Mesodermal cell (in vitro differentiated cells): ENCODE measurements around the gene PRRX1.
A peak's percentile ranks its signal among the peaks of the same experiment; 100 is the strongest.

Experiments used
- H3K27ac ChIP-seq: 2 replicates; pipeline ENCODE4 v1.7.0; 2013; ENCODE audit warnings: mild to moderate bottlenecking, low read depth, low read length, moderate library complexity; ENCODE audit not compliant: severe bottlenecking
- H3K36me3 ChIP-seq: 2 replicates; pipeline ENCODE4 v1.7.1; 2013; ENCODE audit warnings: mild to moderate bottlenecking, low read length, moderate library complexity; ENCODE audit not compliant: control insufficient read depth, insufficient read depth
- H3K4me1 ChIP-seq: one replicate; pipeline ENCODE4 v1.7.1; 2013; ENCODE audit warnings: mild to moderate bottlenecking, low read length; ENCODE audit not compliant: insufficient read depth, control insufficient read depth, poor library complexity, severe bottlenecking
- H3K4me3 ChIP-seq: 2 replicates; pipeline ENCODE4 v1.7.0; 2013; ENCODE audit warnings: low read length, control low read depth, mild to moderate bottlenecking; ENCODE audit not compliant: insufficient read depth, poor library complexity, severe bottlenecking; ENCODE audit errors: extremely low read depth
- H3K9me3 ChIP-seq: 2 replicates; pipeline ENCODE4 v1.7.1; 2013; ENCODE audit warnings: mild to moderate bottlenecking, low read length, moderate library complexity; ENCODE audit not compliant: control insufficient read depth
- WGBS, 2 experiments: methylation state at CpG; one replicate each; pipeline ENCODE4 v1.1.5; 2013; ENCODE audit warnings: missing lambda C conversion rate in 2 of 2; ENCODE audit not compliant: insufficient coverage in 2 of 2; 5-methylcytosine and 5-hydroxymethylcytosine counted together

The PRRX1 gene

DNA sequence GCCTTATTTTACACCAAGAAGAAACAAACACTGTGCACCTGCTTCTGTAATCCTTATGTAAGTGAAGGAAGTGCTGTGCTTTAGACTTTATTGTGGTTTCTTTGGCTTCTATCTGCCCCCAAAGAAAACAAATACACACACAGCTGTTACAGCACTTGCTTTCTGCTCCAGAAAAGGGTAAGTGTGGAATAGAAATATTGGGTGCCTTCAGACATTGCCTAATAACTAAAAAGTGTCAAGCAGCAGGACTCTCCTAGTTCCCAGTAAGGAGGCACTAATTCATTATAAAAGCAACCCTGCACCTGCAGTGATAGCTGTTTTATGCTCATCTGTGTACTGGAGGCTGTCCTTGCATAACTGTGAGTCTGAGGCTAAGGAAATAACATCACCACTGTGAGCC, 23.4 kb upstream of the PRRX1 start:
- Histone ChIP-seq H3K27ac (no peak overlapping the region), H3K36me3 (no peaks in the 10 kb centered on the region)

DNA sequence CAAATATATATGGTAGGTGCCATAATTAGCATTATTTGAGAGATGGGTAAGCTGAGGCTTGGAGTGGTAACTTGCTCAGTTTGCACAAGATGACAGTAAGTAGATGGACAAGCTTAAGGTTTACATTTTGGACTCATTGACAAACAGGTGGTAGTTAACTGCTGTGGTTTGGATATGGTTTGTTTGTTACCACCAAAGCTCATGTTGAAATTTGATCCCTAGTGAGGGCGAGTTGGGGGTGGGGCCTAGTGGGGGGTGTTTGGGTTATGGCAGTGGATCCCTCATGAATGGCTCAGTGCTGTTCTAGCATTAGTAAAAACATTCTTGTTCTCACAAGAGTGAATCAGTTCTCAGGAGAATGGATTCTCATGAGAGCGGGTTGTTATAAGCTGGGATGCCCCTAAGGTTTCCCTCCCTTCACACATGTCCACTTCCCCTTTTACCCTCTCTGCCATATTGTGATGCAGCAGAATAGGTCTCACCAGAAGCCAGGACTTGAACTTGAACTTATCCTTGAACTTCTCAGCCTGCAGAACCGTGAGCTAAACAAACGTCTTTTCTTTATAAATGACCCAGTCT, 6.6 kb upstream of the PRRX1 start:
- WGBS, 2 experiments = 47 to 55% methylated on average over 2 to 4 of the region's 4 CpGs
- H3K9me3 ChIP-seq = no peaks in the 10 kb centered on the region
- H3K27ac ChIP-seq = no peak overlapping the region
- H3K4me1 ChIP-seq = peaks cover 8% of the 10 kb centered on the region
- no peaks in the 10 kb centered on the region for H3K36me3 ChIP-seq
- H3K4me3 ChIP-seq = no peak overlapping the region

More for the DNA sequence above, 23.4 kb upstream of the PRRX1 start:
- Histone ChIP-seq H3K4me1 (no peaks in the 10 kb centered on the region), H3K9me3 (no peaks in the 10 kb centered on the region), H3K4me3 (no peak overlapping the region)

DNA sequence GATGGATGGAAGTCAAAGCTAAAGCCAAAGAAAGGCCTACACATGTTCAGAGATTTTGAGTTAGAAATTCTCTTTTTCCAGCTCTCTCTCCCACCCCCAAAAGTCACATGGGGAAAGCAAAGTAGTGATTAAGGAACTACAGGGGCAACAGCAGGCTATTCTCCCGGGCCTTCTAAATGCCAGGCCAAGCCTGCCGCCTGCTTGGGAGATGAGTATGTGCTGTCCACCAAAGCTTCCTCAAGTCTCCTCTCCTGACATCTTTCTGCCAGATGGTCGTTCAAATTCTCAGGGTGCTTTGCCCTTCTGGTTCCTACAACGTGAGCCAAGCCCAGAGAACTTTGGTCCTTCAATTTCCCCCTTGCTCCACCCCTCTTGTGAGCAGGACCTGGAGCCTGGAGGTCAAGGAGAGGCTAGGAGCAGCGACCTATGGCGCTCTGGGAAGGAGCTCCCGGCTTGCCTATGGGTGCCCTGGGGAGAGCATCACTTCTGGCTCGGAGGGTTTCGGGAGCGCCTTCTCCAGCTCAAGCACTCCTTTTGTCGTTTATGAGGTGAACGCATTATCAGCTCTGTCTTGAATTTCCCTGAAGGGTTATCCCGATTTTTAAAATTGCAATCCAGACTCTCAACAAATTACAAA, 4.4 kb upstream of the PRRX1 start:
- H3K36me3 ChIP-seq = no peaks in the 10 kb centered on the region
- no peaks in the 10 kb centered on the region for H3K9me3 ChIP-seq
- H3K4me3 ChIP-seq = no peak overlapping the region
- WGBS, 2 experiments = 56 to 70% methylated on average over 10 of the region's 13 CpGs
- peaks cover 22% of the 10 kb centered on the region for H3K4me1 ChIP-seq
- no peak overlapping the region for H3K27ac ChIP-seq

DNA sequence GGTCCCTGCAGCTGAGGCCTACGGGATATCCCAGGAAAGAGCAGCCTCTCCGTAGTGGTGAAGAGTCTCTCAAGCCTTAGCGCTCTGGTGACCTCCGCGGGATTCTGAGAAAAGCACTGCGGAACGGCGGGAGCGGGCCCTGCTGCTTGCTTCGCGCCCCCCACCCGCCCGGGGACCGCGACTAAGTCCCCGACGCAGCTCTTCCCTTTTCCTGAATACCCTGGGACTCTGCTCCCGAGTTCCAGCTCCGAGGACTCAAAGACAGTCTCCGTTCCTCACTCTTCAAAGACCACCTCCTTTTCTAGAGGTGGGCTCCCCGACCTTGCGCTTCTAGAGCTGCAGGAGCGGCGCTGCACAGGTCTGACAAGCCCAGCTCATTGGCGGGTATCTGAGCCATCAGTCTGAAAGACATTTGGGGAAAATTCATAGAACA, 3.6 kb upstream of the PRRX1 start:
- Histone ChIP-seq H3K36me3 (no peaks in the 10 kb centered on the region), H3K4me3 (peak overlapping the region; percentile 21), H3K27ac (no peak overlapping the region), H3K4me1 (peaks cover 22% of the 10 kb centered on the region), H3K9me3 (no peaks in the 10 kb centered on the region)
- WGBS, 2 experiments = 1 to 2% methylated on average over 17 to 20 of the region's 25 CpGs

DNA sequence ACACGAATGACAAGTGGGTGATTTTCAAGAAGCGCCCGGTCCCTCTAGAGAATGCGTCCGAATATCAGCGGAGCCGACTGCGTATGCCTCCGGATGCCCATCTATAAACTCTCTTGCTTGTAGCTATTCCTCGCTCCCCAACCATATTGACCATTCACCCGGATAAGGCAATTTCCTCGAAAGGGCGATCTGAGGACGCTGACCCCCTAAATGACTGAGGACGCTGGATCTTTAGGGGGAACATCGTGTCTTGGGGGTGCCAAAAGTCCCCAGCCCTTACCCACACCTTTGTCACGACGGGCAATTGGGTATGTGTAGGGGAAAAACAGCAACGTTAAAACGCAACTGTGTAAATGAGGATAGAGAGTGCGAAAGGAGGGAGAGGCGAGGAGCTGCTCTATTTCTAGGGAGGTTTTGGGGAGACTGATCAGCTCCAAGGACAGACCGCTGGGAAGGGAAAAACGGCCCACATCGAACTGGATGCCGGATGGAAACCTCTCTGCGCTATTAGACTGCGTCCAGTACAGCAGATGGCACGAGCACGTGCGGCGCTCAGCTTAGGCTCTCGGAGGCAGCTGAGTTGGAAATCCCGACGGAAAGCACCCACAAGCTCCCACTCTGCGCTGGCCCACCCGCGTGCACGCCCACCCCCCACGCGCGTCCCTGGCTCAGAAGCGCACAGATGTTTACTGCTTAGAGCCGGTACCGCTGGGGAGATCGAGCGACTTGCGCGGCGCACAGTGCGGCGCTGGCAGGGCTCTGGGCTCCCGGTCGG, 2.9 kb upstream of the PRRX1 start:
- WGBS, 2 experiments = 1 to 3% methylated on average over 21 to 43 of the region's 54 CpGs
- Histone ChIP-seq H3K4me3 (peak overlapping the region; percentile 21), H3K9me3 (no peaks in the 10 kb centered on the region), H3K36me3 (no peaks in the 10 kb centered on the region), H3K27ac (peak overlapping the region; percentile 29), H3K4me1 (peaks cover 22% of the 10 kb centered on the region)

DNA sequence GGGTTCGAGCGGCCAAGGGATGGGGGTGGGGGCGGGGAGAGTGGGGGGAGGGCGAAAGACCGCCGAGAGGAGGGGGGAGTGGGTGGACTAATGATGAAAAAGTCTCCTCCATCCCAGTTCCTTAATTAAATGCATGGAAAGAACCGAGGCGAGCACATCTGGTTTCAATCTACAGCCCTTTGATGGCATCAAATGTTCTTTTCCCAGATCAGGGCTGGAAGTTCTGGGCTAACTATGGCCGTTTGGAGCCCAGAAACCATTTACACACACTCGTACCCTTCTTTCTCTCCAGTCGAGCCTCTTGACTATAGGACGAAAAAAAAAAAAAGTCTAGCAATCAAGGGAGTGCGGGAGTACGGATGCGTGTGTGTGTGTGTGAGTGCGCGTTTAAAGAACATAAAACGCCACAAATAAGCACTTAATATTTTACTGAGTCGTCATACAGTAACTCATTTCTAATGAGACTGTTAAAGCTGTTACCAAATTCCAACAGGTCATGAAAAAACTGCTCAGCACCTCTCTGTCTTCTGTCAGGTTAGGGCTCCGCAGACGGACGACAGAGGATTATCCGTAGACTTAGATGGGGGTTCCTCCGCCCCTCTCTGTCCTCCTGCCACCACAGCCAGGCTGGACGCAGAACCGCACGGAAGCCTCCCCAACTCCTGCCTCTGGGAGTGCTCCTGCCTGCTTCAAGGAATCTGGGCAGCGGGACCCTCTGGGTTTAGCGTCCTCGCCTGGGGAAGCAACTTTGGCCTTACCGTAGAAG, 2.1 kb upstream of the PRRX1 start:
- 0% methylated on average over 9 to 11 of the region's 31 CpGs for WGBS, 2 experiments
- Histone ChIP-seq H3K4me3 (peak overlapping the region; percentile 21), H3K27ac (peak overlapping the region; percentile 85), H3K36me3 (no peaks in the 10 kb centered on the region), H3K4me1 (peaks cover 22% of the 10 kb centered on the region), H3K9me3 (no peaks in the 10 kb centered on the region)

DNA sequence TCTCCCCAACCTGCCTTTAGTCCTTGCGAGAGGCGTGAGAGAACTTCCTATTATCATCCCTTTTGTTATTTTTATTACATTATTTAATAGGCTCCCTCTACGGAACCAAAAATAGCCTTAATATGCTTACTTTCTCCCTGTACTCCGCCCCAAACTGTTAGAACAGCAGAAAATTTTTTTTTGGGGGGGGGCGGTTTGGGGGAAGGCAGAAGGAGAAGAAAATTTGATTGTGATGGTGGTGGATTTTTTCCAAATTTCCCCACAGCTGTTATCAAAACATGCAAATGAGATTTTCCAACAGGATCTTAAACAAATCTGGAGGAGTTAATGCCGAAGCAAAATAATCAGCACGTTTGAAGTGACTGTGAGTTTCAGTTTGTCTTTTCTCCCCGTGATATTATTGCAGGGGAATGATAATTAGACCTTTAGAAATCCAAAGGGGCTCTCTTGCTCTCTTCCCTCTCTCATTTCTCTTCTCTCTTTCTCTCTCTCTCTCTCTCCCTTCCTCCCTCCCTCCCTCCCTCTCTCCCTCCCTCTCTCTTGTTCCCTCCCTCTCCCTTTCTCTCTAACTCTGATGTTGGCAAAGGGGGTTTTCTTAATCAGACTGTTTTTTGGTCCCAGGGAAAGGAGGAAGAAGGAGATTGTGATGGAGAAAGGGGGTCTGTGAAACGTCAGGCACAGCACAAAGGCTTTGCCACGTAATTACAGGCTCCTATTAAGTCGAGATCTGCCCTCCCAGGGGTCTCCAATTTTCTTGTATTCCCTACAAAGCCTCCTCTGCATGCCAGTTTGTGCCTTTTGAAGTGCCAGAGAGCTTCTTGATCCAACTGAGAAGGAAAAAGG, 1.1 kb upstream of the PRRX1 start:
- Histone ChIP-seq H3K4me3 (peak overlapping the region; percentile 54), H3K9me3 (no peaks in the 10 kb centered on the region), H3K4me1 (peaks cover 22% of the 10 kb centered on the region), H3K27ac (peak overlapping the region; percentile 85), H3K36me3 (no peaks in the 10 kb centered on the region)
- WGBS, 2 experiments = 2 to 3% methylated on average over 5 to 6 of the region's 11 CpGs

DNA sequence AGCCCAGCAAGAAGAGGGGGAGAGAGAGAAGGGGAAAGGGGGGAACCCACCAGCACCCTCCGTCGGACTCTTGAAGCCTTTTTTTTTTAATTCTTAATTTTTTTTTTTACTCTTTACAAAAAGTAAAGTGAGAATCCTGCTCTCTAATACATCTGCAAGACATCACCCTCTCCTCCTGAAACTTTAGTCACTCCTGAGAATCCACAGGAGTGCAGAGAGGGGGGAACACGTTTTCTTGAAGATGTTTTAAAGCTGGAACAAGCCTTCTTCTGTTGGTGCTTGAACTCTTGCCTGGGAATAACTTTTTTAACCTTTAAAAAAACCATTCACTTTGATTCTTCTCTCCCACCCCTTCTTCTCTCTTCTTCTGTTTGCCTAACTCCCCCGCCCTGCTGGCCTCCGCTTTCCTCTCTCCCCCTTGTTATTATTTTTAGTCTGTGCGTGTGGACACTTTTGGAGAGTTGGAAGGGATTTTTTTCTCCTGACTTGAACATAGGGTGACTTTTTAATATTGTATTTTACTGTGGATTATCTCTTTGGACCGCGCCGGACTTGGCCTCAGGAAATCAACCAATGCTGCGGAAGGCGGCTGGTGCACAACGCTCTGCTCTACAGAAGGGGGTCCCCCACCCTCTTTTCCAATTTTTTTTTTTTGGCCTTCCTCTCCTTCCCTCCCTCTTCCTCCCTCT, 383 bp upstream of the PRRX1 start:
- Histone ChIP-seq H3K36me3 (no peaks in the 10 kb centered on the region), H3K9me3 (no peaks in the 10 kb centered on the region), H3K4me3 (peak overlapping the region; percentile 54), H3K4me1 (peaks cover 22% of the 10 kb centered on the region), H3K27ac (peak overlapping the region; percentile 85)
- 0% methylated on average over 3 to 7 of the region's 12 CpGs for WGBS, 2 experiments

DNA sequence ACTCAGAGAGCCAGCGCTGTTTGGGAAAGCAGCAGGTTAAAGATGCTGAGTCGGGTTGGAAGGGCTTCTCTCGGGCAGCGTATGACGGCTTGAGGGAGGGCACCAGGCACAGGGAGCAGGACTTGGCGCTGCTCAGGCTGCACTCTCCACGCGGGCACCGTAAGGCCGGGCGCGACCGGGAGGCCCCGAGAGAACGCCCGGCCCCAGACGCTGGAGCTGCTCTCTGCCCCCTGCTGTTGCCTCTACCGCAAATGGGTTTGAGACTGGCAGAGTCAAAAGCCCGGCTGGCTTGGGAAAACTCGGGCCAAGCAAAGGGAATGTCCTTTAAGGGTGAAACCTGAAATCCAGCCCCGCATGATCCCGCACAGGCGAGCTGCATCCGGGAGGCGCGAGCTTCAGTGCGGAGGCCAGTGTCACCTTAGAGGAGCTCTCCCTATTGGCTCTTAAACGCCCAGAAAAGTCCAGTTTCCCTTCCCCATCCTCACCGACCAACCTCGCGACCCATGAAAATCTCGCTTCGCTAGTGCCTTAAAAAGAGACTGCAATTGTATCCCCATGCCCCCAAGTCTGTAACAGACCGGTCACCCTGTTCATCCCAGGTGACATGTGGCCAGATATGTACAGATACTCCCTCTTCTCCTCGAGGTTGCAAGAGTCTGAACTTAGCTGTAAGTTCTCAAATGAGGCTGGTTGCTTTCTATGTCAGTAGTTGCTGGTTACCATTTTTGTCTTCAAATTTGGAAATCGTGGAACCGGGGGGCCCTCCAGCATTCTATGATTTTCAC, 1.1 kb downstream of the PRRX1 start:
- Histone ChIP-seq H3K4me1 (peaks cover 22% of the 10 kb centered on the region), H3K36me3 (no peaks in the 10 kb centered on the region), H3K4me3 (peak overlapping the region; percentile 54), H3K27ac (peak overlapping the region; percentile 85), H3K9me3 (no peaks in the 10 kb centered on the region)
- WGBS, 2 experiments = 6 to 7% methylated on average over 32 to 37 of the region's 37 CpGs
